ENCODE results near the gene TRIM17. TPM values are rescaled to one million over a fixed set of nuclear protein-coding genes. Genes with fewer than 3 reads are reported as not detected.

TRIM17 gene
- total RNA-seq, 1 donor from 2014 or later, result 9.4 TPM

- TF ChIP-seq, protein P1, sequence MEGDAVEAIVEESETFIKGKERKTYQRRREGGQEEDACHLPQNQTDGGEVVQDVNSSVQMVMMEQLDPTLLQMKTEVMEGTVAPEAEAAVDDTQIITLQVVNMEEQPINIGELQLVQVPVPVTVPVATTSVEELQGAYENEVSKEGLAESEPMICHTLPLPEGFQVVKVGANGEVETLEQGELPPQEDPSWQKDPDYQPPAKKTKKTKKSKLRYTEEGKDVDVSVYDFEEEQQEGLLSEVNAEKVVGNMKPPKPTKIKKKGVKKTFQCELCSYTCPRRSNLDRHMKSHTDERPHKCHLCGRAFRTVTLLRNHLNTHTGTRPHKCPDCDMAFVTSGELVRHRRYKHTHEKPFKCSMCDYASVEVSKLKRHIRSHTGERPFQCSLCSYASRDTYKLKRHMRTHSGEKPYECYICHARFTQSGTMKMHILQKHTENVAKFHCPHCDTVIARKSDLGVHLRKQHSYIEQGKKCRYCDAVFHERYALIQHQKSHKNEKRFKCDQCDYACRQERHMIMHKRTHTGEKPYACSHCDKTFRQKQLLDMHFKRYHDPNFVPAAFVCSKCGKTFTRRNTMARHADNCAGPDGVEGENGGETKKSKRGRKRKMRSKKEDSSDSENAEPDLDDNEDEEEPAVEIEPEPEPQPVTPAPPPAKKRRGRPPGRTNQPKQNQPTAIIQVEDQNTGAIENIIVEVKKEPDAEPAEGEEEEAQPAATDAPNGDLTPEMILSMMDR (conservative IDR thresholded peaks at IDR 0.05), result no peak
- no peaks in the 10 kb centered on the region for H3K27me3 Mint-ChIP-seq
- no peaks in the 10 kb centered on the region for H3K36me3 Mint-ChIP-seq
- H3K27ac Mint-ChIP-seq, result no peak overlapping the region
- no peaks in the 10 kb centered on the region for H3K9me3 Mint-ChIP-seq
- no peak for DNase-seq (ENCODE audit: extremely low spot score, unreplicated experiment)
- no peaks in the 10 kb centered on the region for H3K4me1 Mint-ChIP-seq (ENCODE audit: unreplicated experiment)
- no peak overlapping the region for H3K4me3 Mint-ChIP-seq
Observed at GRCh38 chr1:228366866-228367741, 49.6 kb downstream of the TRIM17 start.

DNA sequence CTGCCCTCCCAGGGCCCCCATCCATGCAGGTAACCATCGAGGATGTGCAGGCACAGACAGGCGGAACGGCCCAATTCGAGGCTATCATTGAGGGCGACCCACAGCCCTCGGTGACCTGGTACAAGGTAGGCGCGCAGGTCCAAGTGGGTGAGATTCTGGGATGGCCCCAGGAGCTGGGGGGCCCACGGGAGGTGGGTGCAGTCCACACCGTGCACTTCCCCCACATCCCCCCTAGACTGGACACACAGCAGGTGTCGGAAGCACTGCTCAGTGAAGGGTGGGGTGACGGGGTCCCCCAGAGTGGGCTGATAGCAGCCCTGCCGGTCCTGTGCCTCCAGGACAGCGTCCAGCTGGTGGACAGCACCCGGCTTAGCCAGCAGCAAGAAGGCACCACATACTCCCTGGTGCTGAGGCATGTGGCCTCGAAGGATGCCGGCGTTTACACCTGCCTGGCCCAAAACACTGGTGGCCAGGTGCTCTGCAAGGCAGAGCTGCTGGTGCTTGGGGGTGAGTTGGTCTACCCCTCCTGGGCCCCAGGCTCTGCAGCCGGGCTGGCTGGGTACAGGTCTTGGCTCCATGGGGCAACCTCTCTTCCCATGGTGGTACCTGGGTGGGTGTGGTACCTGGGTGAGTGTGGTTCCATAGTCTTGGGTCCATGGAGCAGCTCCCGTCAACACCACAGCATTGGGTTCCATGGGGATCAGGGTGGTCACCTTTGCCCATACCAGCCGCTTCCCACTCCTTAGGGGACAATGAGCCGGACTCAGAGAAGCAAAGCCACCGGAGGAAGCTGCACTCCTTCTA lies 50.4 kb downstream of the TRIM17 start:
- Mint-ChIP-seq H3K4me1 (ENCODE audit: unreplicated experiment) (no peaks in the 10 kb centered on the region), H3K36me3 (no peaks in the 10 kb centered on the region), H3K27ac (no peak overlapping the region), H3K4me3 (no peak overlapping the region), H3K9me3 (no peaks in the 10 kb centered on the region), H3K27me3 (no peaks in the 10 kb centered on the region)
- DNase-seq (ENCODE audit: extremely low spot score, unreplicated experiment), result no peak
- TF ChIP-seq, protein P1 (conservative IDR thresholded peaks at IDR 0.05), result no peak

DNA sequence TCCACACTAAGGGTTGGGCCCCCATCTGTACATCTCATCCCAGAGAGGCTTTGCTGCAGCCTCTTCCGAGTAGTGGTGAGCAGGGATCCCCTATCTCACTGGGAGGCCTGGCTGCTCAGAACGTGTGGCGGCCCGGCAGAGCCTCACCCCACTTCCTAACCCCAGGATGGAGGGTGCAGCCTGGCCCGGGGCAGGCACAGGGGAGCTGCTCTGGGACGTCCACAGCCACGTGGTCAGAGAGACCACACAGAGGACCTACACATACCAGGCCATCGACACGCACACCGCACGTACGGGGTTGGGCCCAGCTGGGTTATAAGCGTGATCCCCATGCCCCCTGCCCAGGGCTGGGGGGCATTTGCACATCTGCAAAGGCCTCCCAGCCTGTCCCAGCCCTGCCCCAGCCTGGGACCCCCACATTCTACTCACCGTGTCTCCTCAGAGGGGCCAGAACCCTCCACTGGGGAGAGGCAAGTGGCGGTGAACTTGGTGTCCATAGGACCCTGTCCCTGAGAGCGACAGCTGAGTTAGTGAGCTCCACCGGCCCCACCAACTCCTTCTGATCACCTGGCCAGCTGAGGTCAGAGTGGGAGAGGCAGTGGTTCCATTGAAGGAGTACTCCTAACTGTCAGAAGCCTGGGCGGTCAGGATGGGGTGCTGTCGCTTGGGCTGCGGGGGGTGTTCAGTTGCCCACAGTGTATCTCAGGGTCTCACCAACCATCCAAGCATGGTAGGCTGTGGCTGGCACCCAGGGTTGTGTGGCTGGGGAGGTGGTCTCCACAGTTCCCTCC lies 51.2 kb downstream of the TRIM17 start:
- H3K36me3 Mint-ChIP-seq, result no peaks in the 10 kb centered on the region
- no peak overlapping the region for H3K4me3 Mint-ChIP-seq
- no peaks in the 10 kb centered on the region for H3K9me3 Mint-ChIP-seq
- H3K27ac Mint-ChIP-seq, result no peak overlapping the region
- DNase-seq (ENCODE audit: extremely low spot score, unreplicated experiment), result no peak
- H3K27me3 Mint-ChIP-seq, result no peaks in the 10 kb centered on the region
- TF ChIP-seq, protein P1 (conservative IDR thresholded peaks at IDR 0.05), result no peak
- no peaks in the 10 kb centered on the region for H3K4me1 Mint-ChIP-seq (ENCODE audit: unreplicated experiment)

DNA sequence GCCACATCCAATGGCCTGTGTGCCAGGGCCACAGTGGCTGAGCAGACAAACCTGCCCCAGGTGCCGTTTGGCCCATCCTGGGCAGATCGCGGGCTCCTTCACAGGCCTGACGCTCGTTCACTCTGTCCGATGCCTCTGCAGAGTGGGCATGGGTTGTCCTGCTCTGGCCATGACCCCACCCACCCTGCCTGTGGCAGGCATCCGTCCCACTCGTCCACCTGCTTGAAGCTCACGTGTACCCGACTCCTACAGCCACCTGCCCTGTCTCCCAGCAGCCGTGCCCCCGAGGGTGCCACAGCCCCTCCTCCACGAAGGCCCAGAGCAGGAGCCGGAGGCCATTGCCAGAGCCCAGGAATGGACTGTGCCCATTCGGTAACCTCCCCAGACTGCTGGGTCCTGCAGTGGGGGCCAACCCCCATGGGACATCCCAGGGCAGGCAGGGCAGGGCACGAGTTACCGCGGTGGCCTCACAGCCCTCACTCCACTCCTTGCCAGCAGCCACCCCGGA lies 51.9 kb downstream of the TRIM17 start:
- no peaks in the 10 kb centered on the region for H3K36me3 Mint-ChIP-seq
- H3K4me3 Mint-ChIP-seq, result no peak overlapping the region
- no peaks in the 10 kb centered on the region for H3K9me3 Mint-ChIP-seq
- no peaks in the 10 kb centered on the region for H3K4me1 Mint-ChIP-seq (ENCODE audit: unreplicated experiment)
- no peak overlapping the region for H3K27ac Mint-ChIP-seq
- TF ChIP-seq, protein P1 (conservative IDR thresholded peaks at IDR 0.05), result no peak
- H3K27me3 Mint-ChIP-seq, result no peaks in the 10 kb centered on the region
- DNase-seq (ENCODE audit: extremely low spot score, unreplicated experiment), result no peak

GRCh38 chr1:228364068-228364705 lies 52.5 kb downstream of the TRIM17 start:
- TF ChIP-seq, protein P1 (conservative IDR thresholded peaks at IDR 0.05), result no peak
- DNase-seq (ENCODE audit: extremely low spot score, unreplicated experiment), result no peak
- Mint-ChIP-seq H3K36me3 (no peaks in the 10 kb centered on the region), H3K4me3 (no peak overlapping the region), H3K27me3 (no peaks in the 10 kb centered on the region), H3K4me1 (ENCODE audit: unreplicated experiment) (no peaks in the 10 kb centered on the region), H3K9me3 (no peaks in the 10 kb centered on the region), H3K27ac (no peak overlapping the region)

Measured in type B pancreatic cell (in vitro differentiated cells).